ENCODE measurements around the gene QRICH2. TPM values are rescaled to one million over a fixed set of nuclear protein-coding genes. Genes with fewer than 3 reads are reported as not detected.
"Not testable (repeated sequence)": the region's sequence is repeated elsewhere in the genome, so short reads cannot be mapped to it uniquely, and the experiment has no call there.

QRICH2 gene
- total RNA-seq, 1 donor from 2014 or later: 6.9 TPM

GRCh38 chr17:76329664-76330063 is 21.6 kb upstream of the QRICH2 start:
- FAIRE-seq (no peak), DNase-seq (ENCODE audit: low spot score in 2 of 2) (no peak)

DNA sequence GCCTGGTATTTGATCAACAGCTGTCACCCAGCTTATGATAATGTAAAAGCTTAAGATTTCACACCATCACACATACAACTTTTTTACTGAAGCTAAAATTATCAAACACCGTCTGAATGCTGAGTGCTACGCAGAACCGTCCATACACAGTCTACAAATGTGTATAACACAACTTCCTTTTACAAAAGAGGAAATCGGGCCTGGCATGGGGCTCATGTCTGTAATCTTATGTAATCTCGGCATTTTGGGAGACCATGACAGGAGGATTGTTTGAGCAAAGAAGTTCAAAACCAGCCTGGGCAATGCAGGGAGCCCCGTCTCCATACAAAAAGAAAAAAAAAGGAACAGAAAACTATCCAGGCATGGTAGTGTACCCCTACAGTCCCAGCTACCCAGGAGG is 19.6 kb upstream of the QRICH2 start:
- FAIRE-seq (no peak), DNase-seq (ENCODE audit: low spot score in 2 of 2) (no peak)

- no peak for FAIRE-seq
- no peak for DNase-seq (ENCODE audit: low spot score in 2 of 2)
Observed at GRCh38 chr17:76326306-76326705, 18.2 kb upstream of the QRICH2 start.

DNA sequence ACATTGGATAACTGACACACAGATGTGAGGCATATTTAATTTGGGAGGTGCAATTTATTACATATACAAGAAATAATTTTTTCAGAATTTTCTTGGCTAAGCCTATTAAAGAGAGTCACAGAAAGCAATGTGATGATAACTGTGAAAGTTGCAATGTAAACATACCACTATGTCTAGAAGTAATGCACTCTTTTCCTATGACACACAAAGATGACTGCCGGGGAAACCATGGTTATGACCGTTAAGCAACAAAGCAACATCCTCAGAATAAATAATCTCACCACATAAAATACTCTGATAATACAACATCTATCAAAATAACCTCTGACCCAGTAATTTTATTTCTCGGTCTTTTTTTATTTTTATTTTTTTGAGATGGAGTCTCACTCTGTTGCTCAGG is 10.5 kb upstream of the QRICH2 start:
- FAIRE-seq: no peak
- no peak for DNase-seq (ENCODE audit: low spot score in 2 of 2)

GRCh38 chr17:76317535-76317934 is 9.5 kb upstream of the QRICH2 start:
- FAIRE-seq (no peak), DNase-seq (ENCODE audit: low spot score in 2 of 2) (no peak)

GRCh38 chr17:76314392-76315227 is 6.5 kb upstream of the QRICH2 start:
- DNase-seq (ENCODE audit: low spot score in 2 of 2) (no peak), FAIRE-seq (no peak)

GRCh38 chr17:76312735-76313134 is 4.7 kb upstream of the QRICH2 start:
- no peak for FAIRE-seq
- DNase-seq (ENCODE audit: low spot score in 2 of 2): no peak

- DNase-seq (ENCODE audit: low spot score in 2 of 2) (no peak), FAIRE-seq (no peak)
Observed at GRCh38 chr17:76309461-76309860, 1.4 kb upstream of the QRICH2 start.

GRCh38 chr17:76307299-76307965 is 644 bp downstream of the QRICH2 start:
- FAIRE-seq (no peak), DNase-seq (ENCODE audit: low spot score in 2 of 2) (no peak)

DNA sequence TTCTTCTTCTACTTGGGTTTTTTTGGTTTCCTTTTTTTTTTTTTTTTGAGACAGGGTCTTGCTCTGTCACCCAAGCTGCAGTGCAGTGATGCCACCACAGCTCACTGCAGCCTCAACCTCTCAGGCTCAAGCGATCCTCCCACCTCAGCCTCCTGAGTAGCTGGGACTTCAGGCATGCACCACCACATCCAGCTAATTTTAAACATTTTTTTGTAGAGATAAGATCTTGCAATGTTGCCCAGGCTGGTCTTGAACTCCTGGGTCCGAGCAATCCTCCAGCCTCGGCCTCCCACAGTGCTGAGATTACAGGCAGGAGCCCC is 3.0 kb downstream of the QRICH2 start:
- not testable (repeated sequence) for DNase-seq (ENCODE audit: low spot score in 2 of 2)

GRCh38 chr17:76304226-76305134 is 3.6 kb downstream of the QRICH2 start:
- DNase-seq (ENCODE audit: low spot score in 2 of 2) (no peak), FAIRE-seq (no peak)

More for the DNA sequence above, 3.0 kb downstream of the QRICH2 start:
- not testable (repeated sequence) for FAIRE-seq

DNA sequence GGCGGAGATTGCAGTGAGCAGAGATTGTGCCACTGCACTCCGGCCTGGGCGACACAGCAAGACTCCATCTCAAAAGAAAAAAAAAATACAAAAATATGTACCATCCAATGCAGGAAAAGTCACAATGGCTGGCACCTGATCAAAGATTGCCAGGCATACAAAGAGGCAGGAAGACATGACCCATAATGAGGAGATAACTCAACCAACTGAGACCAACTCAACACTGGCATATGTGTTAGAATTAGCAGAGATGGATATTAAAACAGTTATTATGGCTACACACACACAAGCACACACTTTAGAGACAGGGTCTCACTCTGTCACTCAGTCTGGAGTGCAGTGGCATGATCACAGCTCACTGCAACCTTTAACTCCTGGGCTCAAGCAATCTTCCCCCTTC is 10.6 kb downstream of the QRICH2 start:
- no peak for DNase-seq (ENCODE audit: low spot score in 2 of 2)
- FAIRE-seq: no peak

DNA sequence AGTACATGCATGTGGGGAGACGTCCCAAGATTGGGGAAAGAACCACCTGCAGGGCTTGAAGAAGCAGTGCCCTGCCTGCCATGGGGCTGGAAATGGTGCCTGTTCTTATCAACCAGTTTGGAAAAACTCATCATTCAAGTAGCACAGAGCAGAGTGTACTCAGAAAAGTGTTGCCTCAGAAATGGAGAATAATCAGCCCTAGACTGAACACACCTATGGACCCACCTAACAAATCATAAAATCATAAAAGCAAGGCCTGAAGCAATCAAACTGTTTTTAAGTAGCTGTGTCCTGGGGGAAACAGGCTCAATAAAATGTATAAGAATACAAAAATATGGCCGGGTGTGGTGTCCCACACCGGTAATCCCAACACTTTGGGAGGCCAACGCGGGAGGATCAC is 11.2 kb downstream of the QRICH2 start:
- FAIRE-seq (no peak), DNase-seq (ENCODE audit: low spot score in 2 of 2) (no peak)

DNA sequence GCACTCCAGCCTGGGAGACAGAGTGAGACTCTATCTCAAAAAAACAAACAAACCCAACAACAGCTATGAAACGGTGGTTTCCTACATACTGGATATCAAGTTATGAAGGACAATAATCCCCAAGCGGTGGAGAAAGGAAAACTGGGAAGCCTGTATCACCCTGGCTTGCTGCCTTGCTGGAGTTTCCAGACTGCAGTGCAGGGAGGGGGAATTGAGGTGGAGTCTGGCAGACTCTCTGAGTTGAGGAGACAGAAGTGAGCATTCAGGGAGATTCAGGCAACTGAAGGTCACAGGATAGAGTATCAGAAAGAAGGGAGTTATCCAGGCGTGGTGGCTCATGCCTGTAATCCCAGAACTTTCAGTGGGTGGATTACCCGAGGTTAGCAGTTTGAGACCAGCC is 11.9 kb downstream of the QRICH2 start:
- no peak for DNase-seq (ENCODE audit: low spot score in 2 of 2)
- FAIRE-seq: no peak

DNA sequence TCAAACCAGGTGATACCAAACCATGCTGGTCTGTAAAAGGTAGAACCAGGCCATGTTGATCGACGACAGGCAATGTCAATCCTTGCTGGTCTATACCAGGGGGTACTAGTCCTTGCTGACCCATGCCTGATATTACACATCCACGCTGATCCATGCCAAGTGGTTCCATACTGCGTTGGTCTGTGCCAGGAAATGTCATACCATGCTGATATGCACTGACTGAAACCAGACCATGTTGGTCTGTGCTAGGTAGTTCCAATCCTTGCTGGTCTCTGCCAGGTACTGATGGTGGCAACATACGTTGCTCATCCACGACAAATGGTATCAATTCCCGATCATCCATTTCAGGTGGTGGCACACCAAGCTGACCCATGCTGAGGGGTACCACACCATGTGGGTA is 15.0 kb downstream of the QRICH2 start:
- FAIRE-seq (no peak), DNase-seq (ENCODE audit: low spot score in 2 of 2) (no peak)

GRCh38 chr17:76292567-76292966 is 15.5 kb downstream of the QRICH2 start:
- FAIRE-seq (no peak), DNase-seq (ENCODE audit: low spot score in 2 of 2) (no peak)

GRCh38 chr17:76281573-76282371 is 26.3 kb downstream of the QRICH2 start:
- DNase-seq (ENCODE audit: low spot score in 2 of 2) (no peak), FAIRE-seq (no peak)

- DNase-seq (ENCODE audit: low spot score in 2 of 2): no peak
- no peak for FAIRE-seq
Observed at GRCh38 chr17:76280650-76281049, 27.4 kb downstream of the QRICH2 start.

- no peak for FAIRE-seq
- DNase-seq (ENCODE audit: low spot score in 2 of 2): no peak
Observed at GRCh38 chr17:76279742-76280287, 28.3 kb downstream of the QRICH2 start.

All from frontal cortex (tissue), 4 donors.